ENCODE results near the gene CYP2B6. TPM values are rescaled to one million over a fixed set of nuclear protein-coding genes. Genes with fewer than 3 reads are reported as not detected.
A peak's percentile ranks its signal among the peaks of the same experiment; 100 is the strongest.
"Not testable (repeated sequence)": the region's sequence is repeated elsewhere in the genome, so short reads cannot be mapped to it uniquely, and the experiment has no call there.

CYP2B6 gene
- total and polyA plus RNA-seq, 3 experiments from 2014 or later = not detected

DNA sequence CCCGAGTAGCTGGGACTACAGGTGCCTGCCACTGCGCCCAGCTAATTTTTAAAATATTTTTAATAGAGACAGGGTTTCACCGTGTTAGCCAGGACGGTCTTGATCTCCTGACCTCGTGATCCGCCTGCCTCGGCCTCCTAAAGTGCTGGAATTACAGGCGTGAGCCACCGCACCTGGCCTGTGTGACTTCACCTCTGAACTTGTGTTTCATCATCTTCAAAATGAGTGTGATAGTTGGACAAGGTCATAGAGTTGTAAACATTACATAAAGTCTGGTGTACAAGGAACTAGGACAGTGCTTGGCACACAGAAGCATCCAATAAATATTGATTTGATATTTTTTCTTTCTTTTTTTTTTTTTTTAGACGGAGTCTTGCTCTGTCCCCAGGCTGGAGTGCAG lies 62.2 kb downstream of the CYP2B6 start:
- H3K27ac Mint-ChIP-seq; H3K4me1 ChIP-seq (ENCODE audit: insufficient read depth, low read length); H3K9me3 Mint-ChIP-seq; H3K36me3 ChIP-seq (ENCODE audit: insufficient read depth, low read length); H3K9me3 ChIP-seq (ENCODE audit: low read length); H3K4me1 Mint-ChIP-seq; H3K4me3 Mint-ChIP-seq; POLR2A ChIA-PET; CTCF ChIA-PET; H3K36me3 Mint-ChIP-seq; H3K4me3 ChIP-seq (ENCODE audit: low read length); H3K27ac ChIP-seq (ENCODE audit: low read depth, low read length); H3K27me3 ChIP-seq (ENCODE audit: insufficient read depth, low read length, poor library complexity, severe bottlenecking); DNase-seq: not testable (repeated sequence)
- peaks cover 44 to 66% of the 10 kb centered on the region in 2 donors for H3K27me3 Mint-ChIP-seq

DNA sequence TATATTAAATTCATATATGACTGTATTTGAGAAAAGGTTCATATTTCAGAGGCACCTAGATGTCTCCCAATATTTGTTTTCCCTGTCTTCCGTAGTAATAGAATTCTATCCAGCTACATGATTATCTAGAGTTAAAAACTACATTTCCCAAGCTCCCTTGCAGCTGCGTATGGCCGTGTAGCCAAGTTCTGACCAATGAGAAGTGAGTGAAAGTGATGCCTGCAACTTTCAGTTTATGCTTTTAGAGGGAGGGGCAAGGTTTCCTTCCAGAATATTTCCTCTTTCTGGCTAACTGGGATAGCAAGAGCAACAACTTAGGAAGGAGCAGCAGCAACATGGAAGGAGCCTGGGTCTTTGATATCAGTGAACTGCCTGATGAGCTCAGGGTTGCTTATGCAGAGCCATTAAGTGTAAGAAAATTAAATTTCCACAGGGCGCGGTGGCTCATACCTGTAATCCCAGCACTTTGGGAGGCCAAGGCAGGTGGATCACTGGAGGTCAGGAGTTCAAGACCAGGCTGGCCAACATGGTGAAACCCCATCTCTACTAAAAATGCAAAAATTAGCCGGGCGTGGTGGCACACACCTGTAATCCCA lies 74.0 kb downstream of the CYP2B6 start:
- peaks cover 5% of the 10 kb centered on the region for H3K27me3 ChIP-seq (ENCODE audit: insufficient read depth, low read length, poor library complexity, severe bottlenecking)
- CTCF ChIA-PET = no interaction called here
- peaks cover 0 to 1% (median 0%) of the 10 kb centered on the region in 5 donors for H3K9me3 Mint-ChIP-seq
- no peak overlapping the region for H3K27ac ChIP-seq (ENCODE audit: low read depth, low read length)
- H3K4me1 ChIP-seq (ENCODE audit: insufficient read depth, low read length) = no peaks in the 10 kb centered on the region
- no peaks in the 10 kb centered on the region for H3K36me3 Mint-ChIP-seq
- H3K9me3 ChIP-seq (ENCODE audit: low read length) = no peaks in the 10 kb centered on the region
- H3K4me1 Mint-ChIP-seq = no peaks in the 10 kb centered on the region
- POLR2A ChIA-PET = no interaction called here
- H3K4me3 Mint-ChIP-seq = no peak overlapping the region
- no peak for DNase-seq
- H3K4me3 ChIP-seq (ENCODE audit: low read length) = no peak overlapping the region
- H3K27ac Mint-ChIP-seq = peak overlapping the region in 1 of 8 donors; percentile 66
- peaks cover 34 to 48% of the 10 kb centered on the region in 2 donors for H3K27me3 Mint-ChIP-seq
- no peaks in the 10 kb centered on the region for H3K36me3 ChIP-seq (ENCODE audit: insufficient read depth, low read length)

Other genes with a start within 250 kb of the CYP2B6 start
- 10 to 100 TPM; 10.3 to 10.6 TPM for gene ACTMAP, start 240.8 kb upstream of the CYP2B6 start, total RNA-seq
- 2.9 TPM for gene ACTMAP, start 240.8 kb upstream of the CYP2B6 start, polyA plus RNA-seq
- gene SNRPA, start 240.1 kb upstream of the CYP2B6 start, total RNA-seq = 100 to 1,000 TPM; 202 TPM
- 89.5 TPM for gene SNRPA, start 240.1 kb upstream of the CYP2B6 start, polyA plus RNA-seq
- 1 to 10 TPM in 1 of 2 experiments, under 1 TPM in 1; 0.89 to 1.1 TPM for gene MIA, start 215.8 kb upstream of the CYP2B6 start, total RNA-seq
- not detected for gene MIA, start 215.8 kb upstream of the CYP2B6 start, polyA plus RNA-seq
- 10 to 100 TPM; 24.2 to 27.2 TPM for gene RAB4B, start 213.0 kb upstream of the CYP2B6 start, total RNA-seq
- 95.2 TPM for gene RAB4B, start 213.0 kb upstream of the CYP2B6 start, polyA plus RNA-seq
- 100 to 1,000 TPM; 101 to 103 TPM for gene EGLN2, start 192.1 kb upstream of the CYP2B6 start, total RNA-seq
- 174 TPM for gene EGLN2, start 192.1 kb upstream of the CYP2B6 start, polyA plus RNA-seq
- not detected for gene CYP2A6, start 140.8 kb upstream of the CYP2B6 start, total RNA-seq
- not detected for gene CYP2A6, start 140.8 kb upstream of the CYP2B6 start, polyA plus RNA-seq
- not detected for gene CYP2A7, start 109.1 kb upstream of the CYP2B6 start, total RNA-seq
- not detected for gene CYP2A7, start 109.1 kb upstream of the CYP2B6 start, polyA plus RNA-seq
- gene CYP2A13, start 97.2 kb downstream of the CYP2B6 start, total RNA-seq = not detected
- not detected for gene CYP2A13, start 97.2 kb downstream of the CYP2B6 start, polyA plus RNA-seq
- not detected for gene CYP2F1, start 123.2 kb downstream of the CYP2B6 start, total RNA-seq
- not detected for gene CYP2F1, start 123.2 kb downstream of the CYP2B6 start, polyA plus RNA-seq
- gene CYP2S1, start 201.9 kb downstream of the CYP2B6 start, total RNA-seq = not detected
- gene CYP2S1, start 201.9 kb downstream of the CYP2B6 start, polyA plus RNA-seq = not detected
- under 1 TPM; 0.09 to 0.11 TPM for gene AXL, start 227.9 kb downstream of the CYP2B6 start, total RNA-seq
- 0.43 TPM for gene AXL, start 227.9 kb downstream of the CYP2B6 start, polyA plus RNA-seq

All from CD8-positive, alpha-beta memory T cell (primary cell).